Trophoblast cell (in vitro differentiated cells and primary cell): Measurements from ENCODE around the gene SPATA45.

Experiments used
- DNase-seq, 2 donors: peaks; one replicate each; pipeline ENCODE4 v3.0.0-alpha.2; 2016
- H2AFZ ChIP-seq: 2 replicates; pipeline ENCODE4 v1.6.1; 2013; ENCODE audit warnings: low read length, moderate library complexity, mild to moderate bottlenecking; ENCODE audit not compliant: insufficient read depth, poor library complexity
- H2AK5ac ChIP-seq: 2 replicates; pipeline ENCODE4 v1.6.1; 2013; ENCODE audit warnings: mild to moderate bottlenecking, low read length
- H2BK120ac ChIP-seq: 2 replicates; pipeline ENCODE4 v1.6.1; 2013; ENCODE audit warnings: low read length, mild to moderate bottlenecking, moderate library complexity; ENCODE audit not compliant: insufficient read depth, poor library complexity
- H2BK12ac ChIP-seq: 2 replicates; pipeline ENCODE4 v1.6.1; 2013; ENCODE audit warnings: mild to moderate bottlenecking, low read length, moderate library complexity
- H2BK5ac ChIP-seq: 2 replicates; pipeline ENCODE4 v1.6.1; 2013; ENCODE audit warnings: low read length, low read depth, moderate library complexity, mild to moderate bottlenecking; ENCODE audit not compliant: poor library complexity
- H3K14ac ChIP-seq: 2 replicates; pipeline ENCODE4 v1.6.1; 2013; ENCODE audit warnings: mild to moderate bottlenecking, low read length
- H3K18ac ChIP-seq: 2 replicates; pipeline ENCODE4 v1.6.1; 2013; ENCODE audit warnings: mild to moderate bottlenecking, low read length
- H3K23ac ChIP-seq: 2 replicates; pipeline ENCODE4 v1.6.1; 2013; ENCODE audit warnings: low read length
- H3K27ac ChIP-seq: 2 replicates; pipeline ENCODE4 v1.5.1; 2013; ENCODE audit warnings: low read depth, mild to moderate bottlenecking, inconsistent platforms, low read length, moderate library complexity
- H3K27me3 ChIP-seq: 2 replicates; pipeline ENCODE4 v1.6.1; 2013; ENCODE audit warnings: inconsistent platforms, mild to moderate bottlenecking, low read length, moderate library complexity; ENCODE audit not compliant: insufficient read depth
- H3K36me3 ChIP-seq, 2 experiments: 1 replicate in 1 of 2; 2 replicates in 1 of 2; pipeline ENCODE4 v1.6.1; 2013; ENCODE audit warnings: low read length in 2 of 2, mild to moderate bottlenecking in 2 of 2, moderate library complexity in 1 of 2; ENCODE audit not compliant: insufficient read depth in 2 of 2, control insufficient read depth in 1 of 2
- H3K4ac ChIP-seq: 2 replicates; pipeline ENCODE4 v1.6.1; 2013; ENCODE audit warnings: low read depth, mild to moderate bottlenecking, low read length, moderate library complexity
- H3K4me1 ChIP-seq, 2 experiments: 1 replicate in 1 of 2; 2 replicates in 1 of 2; pipeline ENCODE4 v1.6.1; 2013; ENCODE audit warnings: low read length in 2 of 2, mild to moderate bottlenecking in 2 of 2, moderate library complexity in 1 of 2; ENCODE audit not compliant: insufficient read depth in 2 of 2, control insufficient read depth in 1 of 2
- H3K4me2 ChIP-seq: 2 replicates; pipeline ENCODE4 v1.6.1; 2013; ENCODE audit warnings: inconsistent platforms, mild to moderate bottlenecking, low read length, moderate library complexity
- H3K4me3 ChIP-seq: 2 replicates; pipeline ENCODE4 v1.5.1; 2013; ENCODE audit warnings: mild to moderate bottlenecking, low read depth, low read length, inconsistent platforms
- H3K79me1 ChIP-seq: one replicate; pipeline ENCODE4 v1.6.1; 2013; ENCODE audit warnings: low read length
- H3K79me2 ChIP-seq: 2 replicates; pipeline ENCODE4 v1.6.1; 2013; ENCODE audit warnings: low read length, mild to moderate bottlenecking; ENCODE audit not compliant: control insufficient read depth, insufficient read depth, poor library complexity
- H3K9ac ChIP-seq: 2 replicates; pipeline ENCODE4 v1.6.1; 2013; ENCODE audit warnings: mild to moderate bottlenecking, low read length
- H3K9me3 ChIP-seq: 2 replicates; pipeline ENCODE4 v1.6.1; 2013; ENCODE audit warnings: low read depth, mild to moderate bottlenecking, control low read depth, inconsistent platforms, low read length; ENCODE audit not compliant: insufficient read depth
- H4K12ac ChIP-seq: 2 replicates; pipeline ENCODE4 v1.6.1; 2013; ENCODE audit warnings: low read depth, mild to moderate bottlenecking, low read length, moderate library complexity
- H4K8ac ChIP-seq: 2 replicates; pipeline ENCODE4 v1.6.1; 2013; ENCODE audit warnings: low read depth, mild to moderate bottlenecking, low read length, moderate library complexity
- H4K91ac ChIP-seq: one replicate; pipeline ENCODE4 v1.6.1; 2013; ENCODE audit warnings: low read depth, mild to moderate bottlenecking, low read length, moderate library complexity
- WGBS: extraction: QIAGEN DNeasy Blood & Tissue Kit; methylation state at CpG from one replicate; pipeline ENCODE4 v1.1.7; 2013; ENCODE audit warnings: missing lambda C conversion rate; ENCODE audit not compliant: insufficient read length, insufficient coverage; ENCODE audit errors: extremely low coverage; 5-methylcytosine and 5-hydroxymethylcytosine counted together

SPATA45 gene

GRCh38 chr1:212785871-212786270, 61.6 kb downstream of the SPATA45 start:
- Histone ChIP-seq H3K4ac (no peak overlapping the region), H2BK5ac (no peak overlapping the region), H3K9me3 (no peaks in the 10 kb centered on the region), H3K4me1 (peaks cover under 1 to 1% of the 10 kb centered on the region in 2 experiments), H3K27me3 (no peaks in the 10 kb centered on the region), H2AFZ (no peak overlapping the region), H3K4me2 (no peak overlapping the region), H4K8ac (no peak overlapping the region), H3K14ac (no peak overlapping the region), H2BK12ac (no peak overlapping the region), H3K79me2 (no peaks in the 10 kb centered on the region), H3K79me1 (no peaks in the 10 kb centered on the region), H3K36me3 (peaks cover 5 to 7% of the 10 kb centered on the region in 2 experiments), H3K23ac (no peak overlapping the region), H2BK120ac (no peak overlapping the region), H3K27ac (no peak overlapping the region), H2AK5ac (no peak overlapping the region), H3K9ac (no peak overlapping the region), H3K18ac (no peak overlapping the region), H4K91ac (no peak overlapping the region), H3K4me3 (no peak overlapping the region), H4K12ac (no peak overlapping the region)
- DNase-seq: no peak
- no CpG with 5 or more reads among the region's 1 CpG for WGBS

- Histone ChIP-seq H3K18ac (no peak overlapping the region), H3K27me3 (no peaks in the 10 kb centered on the region), H3K79me1 (no peaks in the 10 kb centered on the region), H3K27ac (no peak overlapping the region), H3K23ac (no peak overlapping the region), H3K4ac (no peak overlapping the region), H2BK12ac (no peak overlapping the region), H2AFZ (no peak overlapping the region), H3K4me1 (no peaks in the 10 kb centered on the region), H3K79me2 (no peaks in the 10 kb centered on the region), H2BK5ac (no peak overlapping the region), H3K36me3 (peaks cover 5 to 7% of the 10 kb centered on the region in 2 experiments), H2BK120ac (no peak overlapping the region), H4K12ac (no peak overlapping the region), H3K9me3 (no peaks in the 10 kb centered on the region), H3K9ac (no peak overlapping the region), H3K4me3 (no peak overlapping the region), H4K8ac (no peak overlapping the region), H3K4me2 (no peak overlapping the region), H3K14ac (no peak overlapping the region), H2AK5ac (no peak overlapping the region), H4K91ac (no peak overlapping the region)
- WGBS: no CpG with 5 or more reads among the region's 1 CpG
- DNase-seq: no peak
These were observed 63.5 kb downstream of the SPATA45 start for GRCh38 chr1:212783976-212784375.

- no peaks in the 10 kb centered on the region for H3K9me3 ChIP-seq
These were observed 64.9 kb downstream of the SPATA45 start for GRCh38 chr1:212782422-212783154.

DNA sequence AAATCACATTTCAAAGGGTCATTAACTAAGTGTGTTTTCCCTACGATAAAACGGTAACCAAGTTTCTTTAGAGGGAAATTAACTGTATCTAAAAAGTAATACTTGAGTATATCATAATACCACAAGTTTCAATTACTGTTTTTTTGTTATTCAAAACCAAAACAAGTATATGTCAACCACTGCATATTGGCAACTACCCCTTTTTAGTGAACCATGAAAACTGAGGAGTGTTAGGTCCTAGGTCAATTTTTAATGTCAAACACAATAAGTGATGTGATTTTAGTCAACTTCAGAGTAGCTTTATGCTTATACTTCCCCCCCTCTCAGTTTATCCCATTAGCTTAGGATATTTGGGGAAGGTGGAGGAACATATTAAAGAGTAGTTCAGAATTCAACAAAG, 66.2 kb downstream of the SPATA45 start:
- Histone ChIP-seq H2BK120ac (no peak overlapping the region), H3K4me2 (no peak overlapping the region), H3K18ac (no peak overlapping the region), H2BK12ac (no peak overlapping the region), H3K4ac (no peak overlapping the region), H4K8ac (no peak overlapping the region), H3K9ac (no peak overlapping the region), H4K91ac (no peak overlapping the region), H4K12ac (no peak overlapping the region), H3K4me3 (no peak overlapping the region), H3K79me2 (no peaks in the 10 kb centered on the region), H2BK5ac (no peak overlapping the region), H3K4me1 (no peaks in the 10 kb centered on the region), H3K36me3 (peaks cover 0 to 1% of the 10 kb centered on the region in 2 experiments), H3K27ac (no peak overlapping the region), H3K23ac (no peak overlapping the region), H3K27me3 (no peaks in the 10 kb centered on the region), H3K9me3 (no peaks in the 10 kb centered on the region), H3K14ac (no peak overlapping the region), H2AFZ (no peak overlapping the region), H2AK5ac (no peak overlapping the region), H3K79me1 (no peaks in the 10 kb centered on the region)
- DNase-seq: no peak
- WGBS: no CpG with 5 or more reads among the region's 2 CpGs

More at GRCh38 chr1:212782422-212783154, 64.9 kb downstream of the SPATA45 start:
- H3K36me3 ChIP-seq: peaks cover 5 to 7% of the 10 kb centered on the region in 2 experiments
- H3K4me1 ChIP-seq: no peaks in the 10 kb centered on the region
- no peak overlapping the region for H3K27ac ChIP-seq
- no peak overlapping the region for H4K91ac ChIP-seq
- H4K12ac ChIP-seq: no peak overlapping the region
- no peak overlapping the region for H3K9ac ChIP-seq
- H3K4me2 ChIP-seq: no peak overlapping the region
- peak; percentile 37 to 60 for DNase-seq
- no peak overlapping the region for H2BK12ac ChIP-seq
- no peak overlapping the region for H3K14ac ChIP-seq
- no peak overlapping the region for H2BK5ac ChIP-seq
- no peak overlapping the region for H4K8ac ChIP-seq
- H3K79me2 ChIP-seq: no peaks in the 10 kb centered on the region
- no peak overlapping the region for H2BK120ac ChIP-seq
- WGBS: no CpG with 5 or more reads among the region's 3 CpGs
- H3K27me3 ChIP-seq: no peaks in the 10 kb centered on the region
- H2AK5ac ChIP-seq: no peak overlapping the region
- no peak overlapping the region for H3K4ac ChIP-seq
- no peak overlapping the region for H2AFZ ChIP-seq
- H3K4me3 ChIP-seq: no peak overlapping the region
- H3K23ac ChIP-seq: no peak overlapping the region
- no peaks in the 10 kb centered on the region for H3K79me1 ChIP-seq
- no peak overlapping the region for H3K18ac ChIP-seq
